ENCODE data around the gene PRDM5.

GRCh38 chr4:120723986-120724385 lies 198.5 kb downstream of the PRDM5 start:
- TF ChIP-seq RAD21 (CRISPR knock-in tag; conservative IDR thresholded peaks at IDR 0.05 in 1 of 2, IDR thresholded peaks at IDR 0.05 in 1 of 2): no peak
- TF ChIP-seq POLR2A (conservative IDR thresholded peaks at IDR 0.05): no peak
- no peak for TF ChIP-seq SMARCA5 (IDR thresholded peaks at IDR 0.05)
- no peak for TF ChIP-seq ATF6 (CRISPR knock-in tag; IDR thresholded peaks at IDR 0.05)
- no peak for TF ChIP-seq CTCF (IDR thresholded peaks at IDR 0.05 in 2 of 3, conservative IDR thresholded peaks at IDR 0.05 in 1 of 3; ENCODE audit: insufficient read depth in 2 of 3, low read depth in 1 of 3, low read length in 3 of 3)
- TF ChIP-seq YY1 (IDR thresholded peaks at IDR 0.05; ENCODE audit: borderline replicate concordance in 1 of 3, control insufficient read depth in 1 of 3, extremely low read depth in 1 of 3, insufficient read depth in 3 of 3, insufficient read length in 1 of 3, insufficient replicate concordance in 2 of 3, low read depth in 1 of 3, low read length in 2 of 3): no peak
- no peak for TF ChIP-seq CBX8 (IDR thresholded peaks at IDR 0.05; ENCODE audit: borderline replicate concordance, extremely low read depth, low read depth, low read length, poor library complexity, severe bottlenecking)
- no peak for TF ChIP-seq KLF16 (IDR thresholded peaks at IDR 0.05)
- TF ChIP-seq PATZ1 (CRISPR knock-in tag; IDR thresholded peaks at IDR 0.05; ENCODE audit: borderline replicate concordance): no peak
- no peak for TF ChIP-seq RBM39 (optimal IDR thresholded peaks at IDR 0.05; ENCODE audit: low read depth, low read length)
